Measurements from ENCODE around the gene TMEM178B. TPM values are rescaled to one million over a fixed set of nuclear protein-coding genes. Genes with fewer than 3 reads are reported as not detected.

Gene TMEM178B
- total and polyA plus RNA-seq, 2 of the 4 experiments (the other 2 are of a cell fraction): under 0.01 to 0.05 TPM

DNA sequence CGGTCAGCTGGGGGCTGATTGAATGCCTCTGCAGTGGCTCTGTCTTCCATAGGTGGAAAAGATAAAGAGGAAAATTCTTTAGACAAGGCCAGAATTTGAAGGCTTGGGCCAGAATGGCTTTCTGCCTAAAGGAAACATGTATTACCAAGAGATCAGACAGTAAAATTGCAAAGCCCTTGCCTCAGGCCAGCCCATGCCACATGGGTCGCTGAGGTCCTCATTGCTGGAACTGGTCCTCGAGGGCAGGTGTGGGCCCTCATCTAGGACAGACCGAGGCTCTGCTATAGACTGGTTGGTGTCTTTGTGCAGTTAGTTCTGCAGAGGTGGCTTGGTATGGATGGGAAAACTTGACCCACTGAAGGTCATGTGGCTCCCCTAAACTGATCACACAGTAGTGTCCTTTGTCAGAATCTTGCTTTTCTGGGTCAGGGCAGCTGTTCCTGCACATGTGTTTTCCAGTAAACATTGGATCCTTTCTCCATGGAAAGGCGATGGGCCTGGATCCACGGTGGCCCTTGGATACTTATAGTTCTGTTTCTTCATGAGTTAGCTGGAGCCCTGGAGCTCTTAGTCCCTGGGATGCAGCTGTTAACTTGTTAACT is 80.4 kb downstream of the TMEM178B start:
- no peak overlapping the region for H3K56ac ChIP-seq (ENCODE audit: extremely low read depth, insufficient read depth, low read length)
- no CpG with 5 or more reads among the region's 6 CpGs for WGBS, 2 experiments (ENCODE audit: extremely low coverage in 2 of 2, insufficient read length in 1 of 2)
- no peak for ATAC-seq (ENCODE audit: low read depth)
- H3K9me3 ChIP-seq (ENCODE audit: control insufficient read depth, insufficient read depth, low read length): peaks cover 2% of the 10 kb centered on the region
- H2AFZ ChIP-seq (replicated peaks; ENCODE audit: low read length, poor library complexity): no peak overlapping the region
- no peak overlapping the region for H4K8ac ChIP-seq (ENCODE audit: low read depth in 2 of 2, low read length in 2 of 2)
- H2BK20ac ChIP-seq (ENCODE audit: low read depth, low read length): no peak overlapping the region
- H3K27ac ChIP-seq (ENCODE audit: insufficient read depth, low read length): no peak overlapping the region
- in situ Hi-C loops (cut with MboI; ENCODE audit: low sequenced_read_pairs) (no loop called here), intact Hi-C loops (cut with micrococcal nuclease) (no loop called here), dilution Hi-C loops (cut with HindIII; ENCODE audit: low sequenced_read_pairs, unreplicated experiment) (no loop called here)
- no peak overlapping the region for H2AK5ac ChIP-seq (ENCODE audit: low read depth, low read length)
- no peaks in the 10 kb centered on the region; the same call in 1 of the 2 replicates for H3K4me1 ChIP-seq (ENCODE audit: control insufficient read depth, insufficient read depth, low read length)
- no peak overlapping the region for H4K91ac ChIP-seq (ENCODE audit: insufficient read depth, low read depth, low read length)
- H2BK5ac ChIP-seq (ENCODE audit: low read depth, low read length, poor library complexity, severe bottlenecking): no peak overlapping the region
- H3K9me1 ChIP-seq (ENCODE audit: insufficient read depth, low read length): no peaks in the 10 kb centered on the region
- H4K20me1 ChIP-seq (ENCODE audit: insufficient read depth, low read length): no peaks in the 10 kb centered on the region
- H3K4ac ChIP-seq (ENCODE audit: low read depth, low read length): no peak overlapping the region
- H3K27me3 ChIP-seq (ENCODE audit: control insufficient read depth, insufficient read depth, low read length): no peaks in the 10 kb centered on the region
- DNase-seq: no peak
- no peak overlapping the region for H3K14ac ChIP-seq (replicated peaks; ENCODE audit: low read depth, low read length)
- no peak overlapping the region for H3K4me3 ChIP-seq (ENCODE audit: insufficient read depth, low read depth, low read length)
- H3K23ac ChIP-seq (ENCODE audit: low read depth, low read length): no peak overlapping the region
- POLR2A ChIA-PET (ENCODE audit: unreplicated experiment): interaction anchor here (0.7 kb wide), 1 partner anchor 44 kb away, joined by 6 read pairs; no protein-coding TSS in a partner anchor
- H2BK15ac ChIP-seq (ENCODE audit: low read depth, low read length): no peak overlapping the region
- no peak overlapping the region for H2AK9ac ChIP-seq (replicated peaks; ENCODE audit: low read depth, low read length, poor library complexity)
- no peak overlapping the region for H3K18ac ChIP-seq (ENCODE audit: low read depth, low read length)
- no peak overlapping the region for H3K4me2 ChIP-seq (ENCODE audit: low read depth, low read length)
- CTCF ChIA-PET: interaction anchor here (0.6 kb wide), 2 partner anchors 53 to 75 kb away, joined by 3 to 4 read pairs; no protein-coding TSS in a partner anchor
- H2BK120ac ChIP-seq (ENCODE audit: low read depth, low read length): no peak overlapping the region
- no peak overlapping the region for H4K5ac ChIP-seq (ENCODE audit: low read depth, low read length)
- no peaks in the 10 kb centered on the region for H3K79me1 ChIP-seq (ENCODE audit: low read depth in 1 of 2, low read length in 2 of 2)
- no peaks in the 10 kb centered on the region for H3K36me3 ChIP-seq (ENCODE audit: control insufficient read depth, insufficient read depth, low read length)
- no peak for TF ChIP-seq NFE2L2 (IDR thresholded peaks at IDR 0.05; ENCODE audit: low read depth, low read length)
- no peak for TF ChIP-seq MAFK (IDR thresholded peaks at IDR 0.05; ENCODE audit: low read depth, low read length)
- TF ChIP-seq BHLHE40 (IDR thresholded peaks at IDR 0.05; ENCODE audit: low read depth, low read length): no peak
- no peak for TF ChIP-seq POLR2A (IDR thresholded peaks at IDR 0.05; ENCODE audit: low read depth, low read length)
- TF ChIP-seq, protein P1, sequence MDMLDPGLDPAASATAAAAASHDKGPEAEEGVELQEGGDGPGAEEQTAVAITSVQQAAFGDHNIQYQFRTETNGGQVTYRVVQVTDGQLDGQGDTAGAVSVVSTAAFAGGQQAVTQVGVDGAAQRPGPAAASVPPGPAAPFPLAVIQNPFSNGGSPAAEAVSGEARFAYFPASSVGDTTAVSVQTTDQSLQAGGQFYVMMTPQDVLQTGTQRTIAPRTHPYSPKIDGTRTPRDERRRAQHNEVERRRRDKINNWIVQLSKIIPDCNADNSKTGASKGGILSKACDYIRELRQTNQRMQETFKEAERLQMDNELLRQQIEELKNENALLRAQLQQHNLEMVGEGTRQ (IDR thresholded peaks at IDR 0.05; ENCODE audit: low read depth, low read length): no peak
- TF ChIP-seq, protein P2, sequence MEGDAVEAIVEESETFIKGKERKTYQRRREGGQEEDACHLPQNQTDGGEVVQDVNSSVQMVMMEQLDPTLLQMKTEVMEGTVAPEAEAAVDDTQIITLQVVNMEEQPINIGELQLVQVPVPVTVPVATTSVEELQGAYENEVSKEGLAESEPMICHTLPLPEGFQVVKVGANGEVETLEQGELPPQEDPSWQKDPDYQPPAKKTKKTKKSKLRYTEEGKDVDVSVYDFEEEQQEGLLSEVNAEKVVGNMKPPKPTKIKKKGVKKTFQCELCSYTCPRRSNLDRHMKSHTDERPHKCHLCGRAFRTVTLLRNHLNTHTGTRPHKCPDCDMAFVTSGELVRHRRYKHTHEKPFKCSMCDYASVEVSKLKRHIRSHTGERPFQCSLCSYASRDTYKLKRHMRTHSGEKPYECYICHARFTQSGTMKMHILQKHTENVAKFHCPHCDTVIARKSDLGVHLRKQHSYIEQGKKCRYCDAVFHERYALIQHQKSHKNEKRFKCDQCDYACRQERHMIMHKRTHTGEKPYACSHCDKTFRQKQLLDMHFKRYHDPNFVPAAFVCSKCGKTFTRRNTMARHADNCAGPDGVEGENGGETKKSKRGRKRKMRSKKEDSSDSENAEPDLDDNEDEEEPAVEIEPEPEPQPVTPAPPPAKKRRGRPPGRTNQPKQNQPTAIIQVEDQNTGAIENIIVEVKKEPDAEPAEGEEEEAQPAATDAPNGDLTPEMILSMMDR (conservative IDR thresholded peaks at IDR 0.05; ENCODE audit: low read depth, low read length): no peak
- no peak for TF ChIP-seq RFX5 (IDR thresholded peaks at IDR 0.05; ENCODE audit: low read depth, low read length)
- TF ChIP-seq CEBPB (IDR thresholded peaks at IDR 0.05; ENCODE audit: low read depth, low read length): no peak
- H3K9ac ChIP-seq (ENCODE audit: low read depth, low read length): no peak overlapping the region
- no TSS peak for BruUV-seq (replicated peaks)

Measured in IMR-90 (cell line).